Measurements from ENCODE around the gene DYTN. TPM values are rescaled to one million over a fixed set of nuclear protein-coding genes. Genes with fewer than 3 reads are reported as not detected.

The DYTN gene
- total RNA-seq, 1 experiment from 2014 or later = not detected

DNA sequence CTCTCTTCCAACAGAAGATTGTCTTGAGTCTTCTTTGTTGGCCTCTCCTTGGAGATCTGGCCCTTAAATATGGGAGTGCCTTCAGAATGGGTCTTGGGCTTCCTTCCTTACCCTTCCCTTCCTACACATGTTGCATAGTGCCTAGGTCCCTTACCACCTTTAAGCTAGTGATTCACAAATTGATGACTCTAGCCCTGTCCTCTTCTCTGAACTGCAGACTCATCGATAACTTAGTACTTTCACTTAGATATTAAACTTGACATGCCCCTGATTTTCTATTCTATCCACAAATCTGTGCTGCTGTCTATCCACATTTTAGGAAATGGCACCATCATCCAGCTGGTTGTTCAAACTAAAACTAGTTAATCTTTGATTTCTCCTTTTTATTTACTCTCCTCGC is 9.1 kb upstream of the DYTN start:
- BruUV-seq (replicated peaks) = no TSS peak
- intact Hi-C loops (cut with micrococcal nuclease) = no loop called here
- no peaks in the 10 kb centered on the region for H3K9me3 ChIP-seq (ENCODE audit: control insufficient read depth in 1 of 2, insufficient read depth in 1 of 2, low read depth in 1 of 2, low read length in 2 of 2)
- no peaks in the 10 kb centered on the region for H3K27me3 ChIP-seq (ENCODE audit: insufficient read depth, low read length)
- ChIA-PET RAD21 (ENCODE audit: low non-redundant PET in 1 of 2, low total read pairs in 2 of 2, uncharacterized antibody in 2 of 2, unreplicated experiment in 2 of 2) (no interaction called here), CTCF (no interaction called here), POLR2A (no interaction called here)
- TF ChIP-seq CBX3 (IDR thresholded peaks at IDR 0.05; ENCODE audit: low read depth) (no peak), REST (IDR thresholded peaks at IDR 0.05; ENCODE audit: low read depth) (no peak), TCF7L2 (IDR thresholded peaks at IDR 0.05; ENCODE audit: borderline replicate concordance, extremely low read depth, insufficient read depth, insufficient read length) (no peak), JUND (IDR thresholded peaks at IDR 0.05) (no peak), CEBPB (IDR thresholded peaks at IDR 0.05; ENCODE audit: low read depth) (no peak), ZFX (IDR thresholded peaks at IDR 0.05) (no peak), YY1 (IDR thresholded peaks at IDR 0.05; ENCODE audit: extremely low read depth, insufficient replicate concordance, low read depth, low read length) (no peak), RAD21 (IDR thresholded peaks at IDR 0.05; ENCODE audit: low read depth) (no peak), SIN3A (IDR thresholded peaks at IDR 0.05; ENCODE audit: low read depth) (no peak), ZNF274 (IDR thresholded peaks at IDR 0.05; ENCODE audit: low read depth, low read length) (no peak), EZH2 (IDR thresholded peaks at IDR 0.05) (no peak), EZH2phosphoT487 (IDR thresholded peaks at IDR 0.05; ENCODE audit: borderline replicate concordance) (no peak), ZBTB33 (IDR thresholded peaks at IDR 0.05; ENCODE audit: extremely low read depth, insufficient replicate concordance, low read length) (no peak)
- TF ChIP-seq, protein P1, sequence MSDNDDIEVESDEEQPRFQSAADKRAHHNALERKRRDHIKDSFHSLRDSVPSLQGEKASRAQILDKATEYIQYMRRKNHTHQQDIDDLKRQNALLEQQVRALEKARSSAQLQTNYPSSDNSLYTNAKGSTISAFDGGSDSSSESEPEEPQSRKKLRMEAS (IDR thresholded peaks at IDR 0.05) = no peak
- TF ChIP-seq, protein P2, sequence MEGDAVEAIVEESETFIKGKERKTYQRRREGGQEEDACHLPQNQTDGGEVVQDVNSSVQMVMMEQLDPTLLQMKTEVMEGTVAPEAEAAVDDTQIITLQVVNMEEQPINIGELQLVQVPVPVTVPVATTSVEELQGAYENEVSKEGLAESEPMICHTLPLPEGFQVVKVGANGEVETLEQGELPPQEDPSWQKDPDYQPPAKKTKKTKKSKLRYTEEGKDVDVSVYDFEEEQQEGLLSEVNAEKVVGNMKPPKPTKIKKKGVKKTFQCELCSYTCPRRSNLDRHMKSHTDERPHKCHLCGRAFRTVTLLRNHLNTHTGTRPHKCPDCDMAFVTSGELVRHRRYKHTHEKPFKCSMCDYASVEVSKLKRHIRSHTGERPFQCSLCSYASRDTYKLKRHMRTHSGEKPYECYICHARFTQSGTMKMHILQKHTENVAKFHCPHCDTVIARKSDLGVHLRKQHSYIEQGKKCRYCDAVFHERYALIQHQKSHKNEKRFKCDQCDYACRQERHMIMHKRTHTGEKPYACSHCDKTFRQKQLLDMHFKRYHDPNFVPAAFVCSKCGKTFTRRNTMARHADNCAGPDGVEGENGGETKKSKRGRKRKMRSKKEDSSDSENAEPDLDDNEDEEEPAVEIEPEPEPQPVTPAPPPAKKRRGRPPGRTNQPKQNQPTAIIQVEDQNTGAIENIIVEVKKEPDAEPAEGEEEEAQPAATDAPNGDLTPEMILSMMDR (IDR thresholded peaks at IDR 0.05 in 2 of 3, conservative IDR thresholded peaks at IDR 0.05 in 1 of 3; ENCODE audit: borderline replicate concordance in 1 of 3, insufficient read depth in 1 of 3, low read depth in 2 of 3, low read length in 2 of 3) = no peak
- H3K4me3 ChIP-seq (replicated peaks in 1 of 2; ENCODE audit: low read depth in 1 of 2, low read length in 2 of 2) = no peak overlapping the region
- no peak overlapping the region for H3K27ac ChIP-seq (ENCODE audit: low read depth, low read length)
- H3K9me2 ChIP-seq (ENCODE audit: insufficient read depth) = no peaks in the 10 kb centered on the region
- H3K4me2 ChIP-seq (ENCODE audit: low read length) = no peak overlapping the region
- H2AFZ ChIP-seq (ENCODE audit: low read depth, low read length, poor library complexity, severe bottlenecking) = no peak overlapping the region
- no peaks in the 10 kb centered on the region for H4K20me1 ChIP-seq (ENCODE audit: insufficient read depth)
- no peak for ATAC-seq
- no peaks in the 10 kb centered on the region for H3K79me2 ChIP-seq (ENCODE audit: insufficient read depth, low read length)
- H3K4me1 ChIP-seq (ENCODE audit: control insufficient read depth in 1 of 2, insufficient read depth in 2 of 2, low read length in 2 of 2) = peaks cover 0 to 6% of the 10 kb centered on the region in 2 experiments; a peak in 2 of 4 replicates
- H3K36me3 ChIP-seq (ENCODE audit: control insufficient read depth in 1 of 2, insufficient read depth in 2 of 2, low read length in 2 of 2) = no peaks in the 10 kb centered on the region
- DNase-seq (ENCODE audit: low read depth, low spot score) = no peak
- no peak overlapping the region for H3K9ac ChIP-seq (ENCODE audit: low read length)

All from HCT116 (cell line).